GM19463 (cell line): ENCODE measurements around the gene SCAMP1.

Source experiments
- ATAC-seq: cut with Tn5 transposase; IDR thresholded peaks from one replicate; pipeline ENCODE4 v1.9.1; 2021; ENCODE audit warnings: mild to moderate bottlenecking, moderate library complexity; ENCODE audit not compliant: unreplicated experiment

The SCAMP1 gene

DNA sequence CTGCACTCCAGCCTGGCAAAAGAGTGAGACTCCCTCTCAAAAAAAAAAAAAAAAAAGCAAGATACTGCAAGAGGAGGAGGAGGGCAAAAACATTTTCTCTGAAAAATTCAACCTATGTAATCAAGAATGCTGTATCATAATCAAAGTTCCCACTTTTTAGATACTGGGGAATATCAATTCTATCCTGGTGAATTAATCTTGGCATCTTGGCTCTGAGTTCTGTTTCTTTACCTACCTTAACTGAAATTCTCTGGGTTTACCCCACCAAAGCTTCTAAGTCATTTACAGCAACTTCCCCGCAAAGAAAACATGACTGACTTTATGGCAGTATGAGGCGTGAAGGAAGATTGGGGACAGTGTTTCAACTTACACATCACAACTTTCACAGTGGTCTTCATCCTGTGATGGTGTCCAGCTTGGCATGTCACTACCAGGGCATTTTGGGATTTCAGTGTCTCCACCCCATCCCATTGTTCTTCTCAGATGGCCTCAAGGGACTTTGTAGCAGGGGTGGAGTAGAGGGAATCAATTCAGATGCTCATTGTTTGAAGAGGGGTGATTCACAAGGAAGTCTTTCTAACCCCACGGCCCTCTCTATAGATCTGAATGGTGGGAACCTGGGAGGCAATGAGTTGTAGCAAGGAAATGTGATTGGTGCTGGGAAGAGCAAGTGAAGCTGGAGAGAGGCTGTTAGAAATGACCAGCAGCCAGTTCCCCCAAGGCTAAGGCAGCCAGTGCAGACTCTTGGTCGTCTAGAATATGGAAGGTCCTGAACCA lies 130.5 kb downstream of the SCAMP1 start:
- no peak for ATAC-seq

DNA sequence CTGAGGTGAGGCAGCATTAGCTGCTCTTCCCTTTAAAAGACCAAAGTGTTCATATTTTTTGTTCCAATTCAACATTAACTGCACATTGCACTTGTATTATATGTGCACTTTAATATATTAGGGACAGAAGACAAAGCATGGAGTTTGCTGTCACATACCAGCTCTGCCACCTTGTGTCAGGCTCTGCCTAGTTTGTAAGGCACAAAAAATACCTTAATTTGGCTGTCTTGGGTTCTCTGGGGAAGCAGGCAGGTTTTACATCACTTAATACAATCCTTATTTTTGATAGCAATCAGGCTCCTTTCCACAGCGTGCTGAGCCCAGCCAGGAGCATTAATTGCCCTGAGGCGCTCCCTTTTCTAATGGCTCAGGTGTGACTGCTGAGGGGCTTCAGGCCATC lies 131.8 kb downstream of the SCAMP1 start:
- ATAC-seq, result no peak

GRCh38 chr5:78492650-78493049 lies 132.2 kb downstream of the SCAMP1 start:
- no peak for ATAC-seq

- no peak for ATAC-seq
Measured at GRCh38 chr5:78495800-78496199, 135.4 kb downstream of the SCAMP1 start.

DNA sequence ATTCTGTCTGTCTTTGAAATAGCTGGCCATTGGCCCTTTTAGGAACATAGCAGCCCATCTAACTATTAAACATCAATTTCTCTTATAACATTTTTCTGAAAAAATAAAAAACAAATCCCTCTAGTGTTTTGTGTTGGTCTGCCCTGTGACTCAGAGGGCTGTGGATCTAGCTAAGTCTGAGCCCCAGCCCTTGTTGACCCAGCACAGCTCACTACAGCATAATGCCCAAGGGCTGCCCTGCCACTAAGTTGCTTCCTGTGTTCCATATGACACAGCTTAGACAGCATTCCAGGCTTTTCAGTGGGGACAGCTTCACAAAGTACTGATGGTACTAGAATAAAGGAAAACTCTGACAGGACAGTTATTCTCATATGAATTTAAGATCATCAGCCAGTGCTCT lies 136.0 kb downstream of the SCAMP1 start:
- no peak for ATAC-seq

- ATAC-seq, result no peak
Measured at GRCh38 chr5:78497573-78498533, 137.4 kb downstream of the SCAMP1 start.

GRCh38 chr5:78499485-78499884 lies 139.1 kb downstream of the SCAMP1 start:
- no peak for ATAC-seq

- ATAC-seq, result no peak
Measured at GRCh38 chr5:78500028-78500427, 139.6 kb downstream of the SCAMP1 start.

DNA sequence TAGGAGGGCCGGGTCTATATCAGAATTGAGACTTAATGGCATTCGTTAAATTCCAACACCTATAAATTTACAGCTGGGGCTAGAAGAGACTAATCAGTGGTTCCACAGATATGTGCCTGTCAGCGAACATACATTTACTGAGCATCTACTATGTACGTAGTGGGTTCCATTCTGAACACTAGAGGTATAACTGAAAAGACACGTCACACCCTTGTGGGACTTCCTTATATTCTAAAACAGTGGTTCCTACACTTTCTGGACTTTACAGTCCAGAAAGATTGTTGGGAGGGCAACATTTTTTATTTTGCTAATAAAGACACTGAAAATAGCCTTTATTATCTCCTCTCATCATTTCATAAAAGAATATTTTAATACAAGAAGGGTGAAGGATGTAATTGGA lies 140.5 kb downstream of the SCAMP1 start:
- no peak for ATAC-seq

GRCh38 chr5:78501411-78502352 lies 141.3 kb downstream of the SCAMP1 start:
- no peak for ATAC-seq

- ATAC-seq, result no peak
Measured at GRCh38 chr5:78503958-78504653, 143.7 kb downstream of the SCAMP1 start.

- ATAC-seq, result no peak
Measured at GRCh38 chr5:78504704-78505677, 144.6 kb downstream of the SCAMP1 start.

DNA sequence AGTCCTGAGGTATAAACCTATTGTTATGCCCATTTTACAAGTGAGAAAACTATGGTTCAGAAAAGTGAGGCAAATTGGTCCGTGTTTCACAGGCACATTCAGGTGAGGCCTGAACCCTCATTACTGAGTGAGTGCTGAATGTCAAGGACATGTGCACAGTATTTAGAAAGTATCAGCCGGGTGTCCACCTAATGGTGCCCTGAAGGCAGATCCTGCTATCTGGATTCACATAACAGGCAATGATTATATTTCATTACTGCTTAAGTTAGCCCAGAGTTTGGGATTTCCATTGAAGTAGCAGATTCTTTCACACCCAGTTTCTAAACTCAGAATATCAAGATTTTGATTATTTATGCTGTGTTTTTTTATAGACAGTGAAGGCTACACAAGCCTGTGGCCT lies 145.4 kb downstream of the SCAMP1 start:
- no peak for ATAC-seq

DNA sequence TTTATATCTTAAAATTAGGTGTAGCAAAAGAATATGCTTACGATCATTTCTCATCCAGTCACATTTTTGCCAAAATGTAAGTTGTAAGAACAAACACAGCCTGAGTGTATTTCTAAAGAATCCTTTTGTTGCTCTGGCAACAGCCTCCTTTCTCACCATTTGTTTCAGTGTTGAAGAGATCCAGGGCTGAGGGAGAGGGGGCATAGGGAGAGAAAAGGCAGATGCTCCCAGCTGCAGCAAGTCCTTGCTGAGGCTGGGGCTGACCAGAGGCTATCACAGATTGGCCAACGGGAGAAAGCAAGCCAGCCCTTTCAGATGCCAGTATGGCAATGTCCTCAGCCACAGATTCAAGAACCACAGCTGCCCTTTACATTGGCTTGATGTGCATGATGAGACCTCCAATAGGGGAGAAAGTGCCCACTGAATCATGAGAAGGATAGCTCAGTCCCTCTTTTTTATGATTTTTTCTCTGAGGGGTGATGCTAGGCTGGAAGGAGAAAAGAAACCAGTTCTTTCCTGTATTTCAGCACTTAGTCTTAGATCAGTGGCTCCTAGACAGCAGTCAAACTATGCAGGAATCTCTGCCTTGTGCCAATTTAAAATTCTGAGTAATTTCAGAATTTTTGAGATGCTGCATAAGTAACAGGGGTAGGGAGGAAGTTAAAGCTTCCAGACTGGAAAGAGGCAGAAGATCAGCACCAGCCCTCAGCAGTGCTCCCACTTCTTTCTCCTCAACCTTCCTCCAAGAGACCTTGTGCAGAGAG lies 146.0 kb downstream of the SCAMP1 start:
- ATAC-seq, result no peak

DNA sequence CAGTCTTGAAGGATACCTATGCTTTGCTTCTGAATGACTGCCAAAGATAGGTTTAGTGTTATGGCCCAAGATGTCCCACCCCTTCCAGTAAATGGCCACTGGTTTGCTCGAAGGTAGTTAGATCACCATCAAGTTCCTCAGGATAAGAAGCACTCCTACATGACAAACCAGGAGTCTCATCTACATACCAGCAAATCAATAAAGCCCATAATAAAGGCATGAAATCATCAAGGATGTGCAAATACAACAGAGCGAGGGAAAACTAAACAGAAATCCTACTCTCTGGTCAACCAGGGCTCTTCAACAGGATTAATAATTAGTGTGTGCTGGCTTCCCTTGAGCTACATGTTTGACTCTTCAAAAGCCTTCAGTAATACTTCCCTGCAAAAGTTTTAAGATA lies 147.1 kb downstream of the SCAMP1 start:
- ATAC-seq, result no peak

DNA sequence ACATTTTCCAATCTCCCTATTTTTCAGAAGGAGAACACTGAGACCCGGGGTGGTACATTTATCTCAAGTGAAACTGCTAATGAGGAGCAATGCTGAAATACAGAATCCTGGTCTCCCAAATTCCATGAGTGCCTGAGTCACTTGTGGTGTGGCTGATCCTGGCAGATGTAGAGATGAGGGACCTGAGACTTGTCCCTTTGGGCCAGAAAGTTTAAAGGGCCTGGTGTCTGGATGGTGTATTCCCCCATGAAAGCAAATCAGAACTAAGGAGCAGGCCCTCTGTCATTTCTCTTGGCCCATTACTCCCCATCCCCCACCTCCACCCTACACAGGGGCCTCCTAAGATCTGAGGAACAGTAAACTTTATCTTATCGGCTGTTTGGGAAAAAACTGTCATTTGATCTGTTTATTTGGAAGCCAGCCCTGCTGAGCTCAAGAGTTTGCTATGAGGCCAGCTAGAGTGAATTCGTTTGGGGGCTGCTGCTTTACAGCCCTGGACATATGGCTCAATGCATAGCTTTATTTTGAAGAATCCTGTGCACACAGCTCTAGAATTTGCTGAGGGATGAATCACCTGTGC lies 147.9 kb downstream of the SCAMP1 start:
- no peak for ATAC-seq

- ATAC-seq, result no peak
Measured at GRCh38 chr5:78509145-78509865, 148.9 kb downstream of the SCAMP1 start.
